GM23248 (cell line): Measurements from ENCODE around the gene ADGRD1. TPM values are rescaled to one million over a fixed set of nuclear protein-coding genes. Genes with fewer than 3 reads are reported as not detected.

ENCODE experiments used
- DNase-seq: peaks from one replicate; pipeline ENCODE4 v3.0.0-alpha.2; 2015
- H2AFZ ChIP-seq: fragments of 200-600 bp; sonication (generic); 2 replicates; pipeline ENCODE4 v1.6.1; 2016; ENCODE audit warnings: antibody characterized with exemption
- H3F3A ChIP-seq: fragments of 200-600 bp; sonication (generic); 2 replicates; pipeline ENCODE4 v1.6.1; 2016; ENCODE audit warnings: mild to moderate bottlenecking, antibody characterized with exemption, mixed run types; ENCODE audit not compliant: insufficient read depth
- H3K27ac ChIP-seq: fragments of 200-600 bp; sonication (generic); 2 replicates; pipeline ENCODE4 v1.5.1; 2016; ENCODE audit warnings: mild to moderate bottlenecking
- H3K27me3 ChIP-seq: fragments of 200-600 bp; sonication (generic); replicated peaks from 2 replicates; pipeline ENCODE4 v1.6.1; 2016; ENCODE audit warnings: mild to moderate bottlenecking; ENCODE audit not compliant: insufficient read depth
- H3K36me3 ChIP-seq: fragments of 200-600 bp; sonication (generic); 2 replicates; pipeline ENCODE4 v1.6.1; 2016; ENCODE audit warnings: low read depth, mild to moderate bottlenecking
- H3K4me1 ChIP-seq: fragments of 200-600 bp; sonication (generic); 2 replicates; pipeline ENCODE4 v1.6.1; 2016; ENCODE audit warnings: mild to moderate bottlenecking; ENCODE audit not compliant: insufficient read depth
- H3K4me2 ChIP-seq: fragments of 200-600 bp; sonication (generic); one replicate; pipeline ENCODE4 v1.6.1; 2016; ENCODE audit warnings: mild to moderate bottlenecking; ENCODE audit not compliant: unreplicated experiment
- H3K4me3 ChIP-seq: fragments of 200-600 bp; sonication (generic); 2 replicates; pipeline ENCODE4 v1.5.1; 2016; ENCODE audit warnings: mild to moderate bottlenecking
- H3K79me2 ChIP-seq: fragments of 200-600 bp; sonication (generic); 2 replicates; pipeline ENCODE4 v1.6.1; 2016; ENCODE audit warnings: mild to moderate bottlenecking; ENCODE audit not compliant: insufficient read depth
- H3K9ac ChIP-seq: fragments of 200-600 bp; sonication (generic); 2 replicates; pipeline ENCODE4 v1.6.1; 2016; ENCODE audit warnings: mild to moderate bottlenecking
- H3K9me2 ChIP-seq: fragments of 200-600 bp; sonication (generic); 2 replicates; pipeline ENCODE4 v1.6.1; 2016; ENCODE audit warnings: mixed run types, mild to moderate bottlenecking, moderate library complexity; ENCODE audit not compliant: insufficient read depth
- H3K9me3 ChIP-seq: fragments of 200-600 bp; sonication (generic); one replicate; pipeline ENCODE4 v1.6.1; 2017; ENCODE audit warnings: low read depth
- H4K20me1 ChIP-seq: fragments of 200-600 bp; sonication (generic); 2 replicates; pipeline ENCODE4 v1.6.0; 2016; ENCODE audit not compliant: insufficient read depth
- EZH2 ChIP-seq: fragments of 200-600 bp; sonication (generic); IDR thresholded peaks from 2 replicates; pipeline ENCODE4 v1.6.1; 2018; ENCODE audit warnings: antibody characterized with exemption, mild to moderate bottlenecking; ENCODE audit not compliant: insufficient read depth, poor library complexity, severe bottlenecking
- EZH2phosphoT487 ChIP-seq: fragments of 200-600 bp; sonication (generic); IDR thresholded peaks from 2 replicates; pipeline ENCODE4 v1.6.1; 2018; ENCODE audit warnings: antibody characterized with exemption, moderate library complexity, mild to moderate bottlenecking, low read depth; ENCODE audit not compliant: insufficient read depth
- WGBS, 2 experiments: methylation state at CpG; one replicate each; pipeline ENCODE4 v1.1.6; 2015 to 2017; ENCODE audit warnings: low lambda C conversion rate in 2 of 2, low coverage in 1 of 2; ENCODE audit errors: missing lambda C conversion rate in 2 of 2; 5-methylcytosine and 5-hydroxymethylcytosine counted together
- in situ Hi-C: fragments of 300-500 bp; cut with MboI; formaldehyde crosslinking; loops from 2 replicates; pipeline ENCODE4 v1.15.0; 2020
- polyA plus RNA-seq: library from polyadenylated mRNA; unstranded; fragments of >200 nt; fragmentation: Nextera tagmentation; extraction: Ambion mirVana; gene quantifications from 2 replicates; pipeline ENCODE4 v1.2.1, GENCODE V29; 2016
- total RNA-seq: library from RNA; depleted of rRNA; stranded (reverse); fragments of >200 nt; shearing (Covaris generic); gene quantifications from 2 replicates; pipeline ENCODE4 v1.2.3, GENCODE V29; 2014

The ADGRD1 gene
- total and polyA plus RNA-seq, 2 experiments from 2014 or later, result 7.9 to 11.2 TPM

DNA sequence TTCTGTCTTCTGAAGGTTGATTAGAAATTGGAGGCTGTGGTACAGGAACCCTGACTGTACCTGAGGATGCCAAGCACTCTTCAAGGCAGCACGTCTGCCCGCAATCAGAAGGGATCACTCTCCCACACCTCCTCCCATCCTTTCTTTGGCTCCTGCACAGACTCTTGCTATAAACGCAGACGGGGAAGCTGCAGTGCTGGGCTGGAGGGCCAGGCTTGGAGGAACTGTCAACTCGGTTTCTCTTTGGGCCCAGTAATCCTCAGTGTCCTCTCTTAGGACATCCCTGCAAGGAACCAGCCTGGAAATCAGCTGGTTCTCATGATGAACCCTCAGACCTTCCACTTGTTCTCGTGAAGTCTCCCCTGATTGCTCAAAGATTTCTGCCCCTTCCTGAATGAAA, 201.4 kb downstream of the ADGRD1 start:
- H2AFZ ChIP-seq, result no peak overlapping the region
- 43 to 55% methylated on average over 6 of the region's 6 CpGs for WGBS, 2 experiments
- H3K9me3 ChIP-seq, result no peaks in the 10 kb centered on the region

DNA sequence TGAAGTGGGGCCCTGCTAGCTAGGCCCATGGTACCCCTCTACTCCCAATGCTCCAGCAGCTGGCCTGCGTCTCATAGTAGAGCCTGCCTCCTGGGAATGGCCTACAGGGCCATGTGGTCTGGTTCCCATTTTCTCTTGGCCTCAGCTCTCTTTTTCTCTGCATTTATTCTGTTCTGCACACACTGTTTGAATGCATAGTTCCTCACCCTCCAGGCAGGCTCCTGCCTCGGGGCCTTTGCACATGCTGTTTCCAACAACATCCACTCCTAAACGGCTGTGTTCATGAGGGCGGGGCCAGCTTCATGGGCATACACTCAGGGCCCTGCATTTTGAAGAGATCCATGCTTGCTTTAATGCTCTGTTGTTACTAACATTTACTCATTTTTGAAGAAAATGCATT, 204.0 kb downstream of the ADGRD1 start:
- in situ Hi-C loops, result no loop called here
- Histone ChIP-seq H3K27ac (no peak overlapping the region), H3K9me3 (no peaks in the 10 kb centered on the region), H3K9ac (no peak overlapping the region), H2AFZ (no peak overlapping the region), H3K27me3 (no peaks in the 10 kb centered on the region), H3K79me2 (no peaks in the 10 kb centered on the region), H3K4me3 (no peak overlapping the region), H3K4me1 (no peaks in the 10 kb centered on the region), H3K36me3 (no peaks in the 10 kb centered on the region), H3K9me2 (no peaks in the 10 kb centered on the region), H3K4me2 (no peak overlapping the region), H4K20me1 (no peaks in the 10 kb centered on the region), H3F3A (no peaks in the 10 kb centered on the region)
- WGBS, 2 experiments, result 25 to 38% methylated on average over 4 of the region's 4 CpGs
- no peak for DNase-seq
- TF ChIP-seq EZH2 (no peak), EZH2phosphoT487 (no peak)

More for the DNA sequence above, 201.4 kb downstream of the ADGRD1 start:
- Histone ChIP-seq H3K9ac (no peak overlapping the region), H3K4me2 (no peak overlapping the region), H3K79me2 (no peaks in the 10 kb centered on the region), H3K27me3 (no peaks in the 10 kb centered on the region), H3K4me1 (no peaks in the 10 kb centered on the region), H4K20me1 (no peaks in the 10 kb centered on the region), H3K36me3 (no peaks in the 10 kb centered on the region), H3K9me2 (no peaks in the 10 kb centered on the region), H3F3A (no peaks in the 10 kb centered on the region), H3K27ac (no peak overlapping the region), H3K4me3 (no peak overlapping the region)
- DNase-seq, result no peak
- in situ Hi-C loops, result no loop called here
- TF ChIP-seq EZH2phosphoT487, result no peak
- TF ChIP-seq EZH2, result no peak

DNA sequence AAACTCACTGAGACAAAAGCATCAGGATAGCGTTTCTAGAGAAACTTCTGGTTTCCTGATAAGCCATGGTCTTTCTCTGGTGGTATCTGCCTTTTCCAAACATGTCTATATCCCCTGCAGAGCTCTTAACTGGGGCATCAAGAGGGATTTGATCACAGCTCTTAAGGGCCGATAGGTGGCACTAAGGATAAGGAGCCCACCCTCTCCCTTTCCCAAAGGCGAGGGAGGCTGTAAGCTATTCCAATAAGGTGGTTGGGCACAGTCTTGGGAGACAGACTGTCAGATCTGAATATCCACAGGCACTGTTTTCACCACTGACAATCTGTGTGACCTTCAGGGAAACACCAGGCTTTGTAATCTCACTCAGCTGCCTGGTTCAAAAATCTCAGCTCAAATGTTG, 206.0 kb downstream of the ADGRD1 start:
- no peaks in the 10 kb centered on the region for H3K27me3 ChIP-seq
- no peaks in the 10 kb centered on the region for H3K9me2 ChIP-seq
- H3K4me3 ChIP-seq, result no peak overlapping the region
- in situ Hi-C loops, result no loop called here
- no peaks in the 10 kb centered on the region for H4K20me1 ChIP-seq
- H3K4me1 ChIP-seq, result no peaks in the 10 kb centered on the region
- H3K9me3 ChIP-seq, result no peaks in the 10 kb centered on the region
- TF ChIP-seq EZH2phosphoT487 (no peak), EZH2 (no peak)
- no peak overlapping the region for H2AFZ ChIP-seq
- H3K9ac ChIP-seq, result no peak overlapping the region
- no peak overlapping the region for H3K27ac ChIP-seq
- no peaks in the 10 kb centered on the region for H3K36me3 ChIP-seq
- no peaks in the 10 kb centered on the region for H3F3A ChIP-seq
- no peak overlapping the region for H3K4me2 ChIP-seq
- no peak for DNase-seq
- 46 to 52% methylated on average over 3 of the region's 3 CpGs for WGBS, 2 experiments
- no peaks in the 10 kb centered on the region for H3K79me2 ChIP-seq

DNA sequence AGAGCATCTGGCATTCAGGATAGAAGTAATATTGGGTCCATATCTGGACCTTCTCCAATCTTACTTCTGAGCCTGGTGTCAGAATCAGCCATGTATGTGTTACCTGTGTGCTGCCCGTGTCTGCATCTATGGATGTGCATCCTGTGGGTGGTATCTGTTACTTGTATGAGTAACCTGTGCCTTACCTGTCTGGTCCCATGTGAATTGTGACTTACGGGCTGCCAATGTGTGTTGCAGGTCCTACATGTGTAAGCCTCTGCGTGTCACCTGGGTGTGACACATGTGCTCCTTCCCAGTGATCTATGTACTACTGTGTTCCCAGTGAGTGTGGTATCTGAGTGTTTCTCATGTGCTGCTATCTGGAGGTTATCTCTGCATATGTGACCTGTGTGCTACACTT, 208.4 kb downstream of the ADGRD1 start:
- Histone ChIP-seq H3K27me3 (no peaks in the 10 kb centered on the region), H3K9ac (no peak overlapping the region), H3K4me1 (no peaks in the 10 kb centered on the region), H3K36me3 (no peaks in the 10 kb centered on the region), H4K20me1 (no peaks in the 10 kb centered on the region), H3K79me2 (no peaks in the 10 kb centered on the region), H3K9me2 (no peaks in the 10 kb centered on the region), H2AFZ (no peak overlapping the region), H3K9me3 (no peaks in the 10 kb centered on the region), H3K4me3 (no peak overlapping the region), H3F3A (no peaks in the 10 kb centered on the region), H3K27ac (no peak overlapping the region), H3K4me2 (no peak overlapping the region)
- DNase-seq, result no peak
- no peak for TF ChIP-seq EZH2phosphoT487
- TF ChIP-seq EZH2, result no peak
- in situ Hi-C loops, result no loop called here
- 35 to 37% methylated on average over 3 of the region's 3 CpGs for WGBS, 2 experiments

DNA sequence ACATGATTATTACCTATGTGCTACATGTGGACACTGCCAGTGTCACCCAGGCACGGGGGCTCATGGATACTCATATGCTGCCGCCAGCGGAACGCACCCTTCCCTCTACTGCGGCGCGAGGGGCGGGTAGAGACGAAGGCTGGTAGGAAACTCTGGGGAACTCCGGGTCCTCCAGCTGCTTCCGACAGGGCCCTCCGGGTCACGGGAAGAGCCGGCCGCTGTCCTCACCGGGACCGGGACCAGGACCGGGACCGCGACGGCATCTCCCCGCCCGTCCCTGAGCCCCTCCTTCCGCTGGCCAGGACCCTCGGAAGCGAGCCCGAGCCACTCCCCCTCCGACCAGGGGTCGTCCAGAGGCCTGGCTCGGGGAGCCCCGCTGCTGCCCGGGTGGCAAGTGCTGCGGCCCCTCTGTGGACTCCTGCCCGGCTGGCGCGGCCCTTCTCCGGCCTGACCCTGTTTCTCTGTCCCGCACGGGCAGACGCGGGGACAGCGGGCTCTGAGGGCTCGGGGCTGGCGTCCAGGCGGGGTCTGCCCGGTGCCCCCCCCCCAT, 209.6 kb downstream of the ADGRD1 start:
- H3K4me3 ChIP-seq, result no peak overlapping the region
- no peak overlapping the region for H3K4me2 ChIP-seq
- H3F3A ChIP-seq, result no peaks in the 10 kb centered on the region
- no peaks in the 10 kb centered on the region for H3K9me3 ChIP-seq
- no peak for TF ChIP-seq EZH2phosphoT487
- H3K4me1 ChIP-seq, result no peaks in the 10 kb centered on the region
- no peak overlapping the region for H3K27ac ChIP-seq
- H3K27me3 ChIP-seq, result no peaks in the 10 kb centered on the region
- no peaks in the 10 kb centered on the region for H3K9me2 ChIP-seq
- H2AFZ ChIP-seq, result no peak overlapping the region
- no peak for DNase-seq
- WGBS, 2 experiments, result 79 to 88% methylated on average over 20 to 43 of the region's 46 CpGs
- H3K9ac ChIP-seq, result no peak overlapping the region
- H4K20me1 ChIP-seq, result no peaks in the 10 kb centered on the region
- H3K79me2 ChIP-seq, result no peaks in the 10 kb centered on the region
- no peaks in the 10 kb centered on the region for H3K36me3 ChIP-seq
- in situ Hi-C loops, result no loop called here
